Stimulated activated CD4-positive, alpha-beta T cell treated with anti-CD3 and anti-CD28 coated beads, Interleukin-2, amount 100 ng/mL, for 4 hours (primary cell): ENCODE measurements around the gene C11orf68.

ENCODE experiments used
- DNase-seq: peaks from one replicate; pipeline ENCODE4 v3.0.0-alpha.2; 2020; ENCODE audit warnings: low read depth

C11orf68 gene

GRCh38 chr11:65890324-65891218 lies 28.3 kb downstream of the C11orf68 start, which contains the start of gene CCDC85B:
CCDC85B (plus strand) TSS chr11:65890673; CDS start chr11:65890784, 111 bp downstream.
- DNase-seq: peak; percentile 99

- peak; percentile 90 for DNase-seq
Measured at GRCh38 chr11:65888163-65888814, 30.6 kb downstream of the C11orf68 start, which contains the start of gene FIBP. FIBP (minus strand) TSS chr11:65888471; CDS start chr11:65888418, 53 bp downstream.

- peak; percentile 13 for DNase-seq
Measured at GRCh38 chr11:65887723-65888162, 31.1 kb downstream of the C11orf68 start.

- no peak for DNase-seq
Measured at GRCh38 chr11:65886826-65887722, 31.8 kb downstream of the C11orf68 start.

- no peak for DNase-seq
Measured at GRCh38 chr11:65885808-65886536, 32.9 kb downstream of the C11orf68 start.

GRCh38 chr11:65885231-65885630 lies 33.6 kb downstream of the C11orf68 start:
- DNase-seq: no peak

- DNase-seq: peak; percentile 69
Measured at GRCh38 chr11:65884716-65885092, 34.2 kb downstream of the C11orf68 start.

- DNase-seq: no peak
Measured at GRCh38 chr11:65883786-65884715, 34.8 kb downstream of the C11orf68 start.

GRCh38 chr11:65883058-65883761 lies 35.7 kb downstream of the C11orf68 start:
- DNase-seq: no peak

- no peak for DNase-seq
Measured at GRCh38 chr11:65882120-65883057, 36.5 kb downstream of the C11orf68 start.

GRCh38 chr11:65880844-65881421 lies 37.9 kb downstream of the C11orf68 start:
- no peak for DNase-seq

GRCh38 chr11:65880027-65880426 lies 38.8 kb downstream of the C11orf68 start:
- no peak for DNase-seq

GRCh38 chr11:65879617-65880016 lies 39.2 kb downstream of the C11orf68 start, which contains the start of gene CTSW:
CTSW (plus strand) TSS chr11:65879837; CDS start chr11:65879855, 18 bp downstream.
- no peak for DNase-seq

GRCh38 chr11:65873318-65874156 lies 45.3 kb downstream of the C11orf68 start:
- DNase-seq: peak; percentile 93

GRCh38 chr11:65872586-65873317 lies 46.1 kb downstream of the C11orf68 start, which contains the start of gene EFEMP2:
EFEMP2 (minus strand) TSS chr11:65872800; CDS start chr11:65872354, 446 bp downstream.
- no peak for DNase-seq
